GM21786 (cell line): ENCODE data around the gene ATG14.

Experiments used
- ATAC-seq: cut with Tn5 transposase; IDR thresholded peaks from one replicate; pipeline ENCODE4 v1.9.1; 2021; ENCODE audit not compliant: unreplicated experiment

Gene ATG14

GRCh38 chr14:55323910-55324309 is 87.7 kb downstream of the ATG14 start:
- no peak for ATAC-seq

- no peak for ATAC-seq
Measured at GRCh38 chr14:55318694-55319093, 92.9 kb downstream of the ATG14 start.

GRCh38 chr14:55317542-55318306 is 93.9 kb downstream of the ATG14 start:
- no peak for ATAC-seq

GRCh38 chr14:55316564-55316963 is 95.1 kb downstream of the ATG14 start:
- no peak for ATAC-seq
